ENCODE measurements around the gene EPG5. TPM values are rescaled to one million over a fixed set of nuclear protein-coding genes. Genes with fewer than 3 reads are reported as not detected.

Gene EPG5
- total and polyA plus RNA-seq, 2 of the 4 experiments (the other 2 are of a cell fraction): 37.3 to 114 TPM

GRCh38 chr18:45859334-45859733 is 107.8 kb downstream of the EPG5 start:
- Histone ChIP-seq H2AK9ac (replicated peaks; ENCODE audit: low read depth, low read length, poor library complexity) (no peak overlapping the region), H3K9me1 (ENCODE audit: insufficient read depth, low read length) (peaks cover 9% of the 10 kb centered on the region; the same call in 1 of the 2 replicates), H4K91ac (ENCODE audit: insufficient read depth, low read depth, low read length) (no peak overlapping the region), H2AK5ac (ENCODE audit: low read depth, low read length) (no peak overlapping the region), H2BK120ac (ENCODE audit: low read depth, low read length) (no peak overlapping the region), H3K4ac (ENCODE audit: low read depth, low read length) (no peak overlapping the region), H3K79me1 (ENCODE audit: low read depth in 1 of 2, low read length in 2 of 2) (peaks cover 4 to 8% of the 10 kb centered on the region in 2 experiments; a peak in 3 of 4 replicates), H3K14ac (replicated peaks; ENCODE audit: low read depth, low read length) (no peak overlapping the region), H3K18ac (ENCODE audit: low read depth, low read length) (no peak overlapping the region), H2BK15ac (ENCODE audit: low read depth, low read length) (no peak overlapping the region), H3K4me3 (ENCODE audit: insufficient read depth, low read depth, low read length) (no peak overlapping the region), H2BK5ac (ENCODE audit: low read depth, low read length, poor library complexity, severe bottlenecking) (no peak overlapping the region), H3K27ac (ENCODE audit: insufficient read depth, low read length) (no peak overlapping the region), H2AFZ (replicated peaks; ENCODE audit: low read length, poor library complexity) (no peak overlapping the region), H3K23ac (ENCODE audit: low read depth, low read length) (no peak overlapping the region), H3K4me2 (ENCODE audit: low read depth, low read length) (no peak overlapping the region), H3K27me3 (ENCODE audit: control insufficient read depth, insufficient read depth, low read length) (no peaks in the 10 kb centered on the region), H4K8ac (ENCODE audit: low read depth in 2 of 2, low read length in 2 of 2) (no peak overlapping the region), H2BK20ac (ENCODE audit: low read depth, low read length) (no peak overlapping the region), H3K9ac (ENCODE audit: low read depth, low read length) (no peak overlapping the region), H4K20me1 (ENCODE audit: insufficient read depth, low read length) (no peaks in the 10 kb centered on the region), H3K9me3 (ENCODE audit: control insufficient read depth, insufficient read depth, low read length) (peaks cover 5% of the 10 kb centered on the region), H3K36me3 (ENCODE audit: control insufficient read depth, insufficient read depth, low read length) (peaks cover 45% of the 10 kb centered on the region), H3K4me1 (ENCODE audit: control insufficient read depth, insufficient read depth, low read length) (peaks cover 2% of the 10 kb centered on the region; the same call in 1 of the 2 replicates), H3K56ac (ENCODE audit: extremely low read depth, insufficient read depth, low read length) (no peak overlapping the region), H4K5ac (ENCODE audit: low read depth, low read length) (no peak overlapping the region)
- DNase-seq: no peak
- CTCF ChIA-PET: interaction anchor here (0.7 to 1.3 kb wide), 2 partner anchors 21 to 137 kb away, joined by 3 read pairs; no protein-coding TSS in a partner anchor
- dilution Hi-C loops (cut with HindIII; ENCODE audit: low sequenced_read_pairs, unreplicated experiment) (no loop called here), in situ Hi-C loops (cut with MboI; ENCODE audit: low sequenced_read_pairs) (no loop called here), intact Hi-C loops (cut with micrococcal nuclease) (loop anchor here (2.0 kb wide), 1 partner anchor 47 kb away; no protein-coding TSS in a partner anchor)
- BruUV-seq (replicated peaks): no TSS peak
- TF ChIP-seq MAFK (IDR thresholded peaks at IDR 0.05; ENCODE audit: low read depth, low read length) (peak; percentile 89), RFX5 (IDR thresholded peaks at IDR 0.05; ENCODE audit: low read depth, low read length) (no peak), NFE2L2 (IDR thresholded peaks at IDR 0.05; ENCODE audit: low read depth, low read length) (no peak), CHD1 (IDR thresholded peaks at IDR 0.05; ENCODE audit: low read depth, low read length) (no peak)
- TF ChIP-seq, protein P1, sequence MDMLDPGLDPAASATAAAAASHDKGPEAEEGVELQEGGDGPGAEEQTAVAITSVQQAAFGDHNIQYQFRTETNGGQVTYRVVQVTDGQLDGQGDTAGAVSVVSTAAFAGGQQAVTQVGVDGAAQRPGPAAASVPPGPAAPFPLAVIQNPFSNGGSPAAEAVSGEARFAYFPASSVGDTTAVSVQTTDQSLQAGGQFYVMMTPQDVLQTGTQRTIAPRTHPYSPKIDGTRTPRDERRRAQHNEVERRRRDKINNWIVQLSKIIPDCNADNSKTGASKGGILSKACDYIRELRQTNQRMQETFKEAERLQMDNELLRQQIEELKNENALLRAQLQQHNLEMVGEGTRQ (IDR thresholded peaks at IDR 0.05; ENCODE audit: low read depth, low read length): no peak
- whole genome bisulfite sequencing, 2 experiments (ENCODE audit: extremely low coverage in 2 of 2, insufficient read length in 1 of 2): 100% methylated on average over 1 of the region's 3 CpGs; no CpG with 5 or more reads in 1 of the 2 experiments
- ATAC-seq (ENCODE audit: low read depth): no peak
- POLR2A ChIA-PET (ENCODE audit: unreplicated experiment): no interaction called here

All from IMR-90 (cell line).